COLO668 (cell line): Measurements from ENCODE around the gene LPGAT1.

Experiments
- DNase-seq: peaks from one replicate; lab custom pipeline; 2025; ENCODE audit not compliant: unreplicated experiment; lab: John Stamatoyannopoulos, UW

LPGAT1 gene

DNA sequence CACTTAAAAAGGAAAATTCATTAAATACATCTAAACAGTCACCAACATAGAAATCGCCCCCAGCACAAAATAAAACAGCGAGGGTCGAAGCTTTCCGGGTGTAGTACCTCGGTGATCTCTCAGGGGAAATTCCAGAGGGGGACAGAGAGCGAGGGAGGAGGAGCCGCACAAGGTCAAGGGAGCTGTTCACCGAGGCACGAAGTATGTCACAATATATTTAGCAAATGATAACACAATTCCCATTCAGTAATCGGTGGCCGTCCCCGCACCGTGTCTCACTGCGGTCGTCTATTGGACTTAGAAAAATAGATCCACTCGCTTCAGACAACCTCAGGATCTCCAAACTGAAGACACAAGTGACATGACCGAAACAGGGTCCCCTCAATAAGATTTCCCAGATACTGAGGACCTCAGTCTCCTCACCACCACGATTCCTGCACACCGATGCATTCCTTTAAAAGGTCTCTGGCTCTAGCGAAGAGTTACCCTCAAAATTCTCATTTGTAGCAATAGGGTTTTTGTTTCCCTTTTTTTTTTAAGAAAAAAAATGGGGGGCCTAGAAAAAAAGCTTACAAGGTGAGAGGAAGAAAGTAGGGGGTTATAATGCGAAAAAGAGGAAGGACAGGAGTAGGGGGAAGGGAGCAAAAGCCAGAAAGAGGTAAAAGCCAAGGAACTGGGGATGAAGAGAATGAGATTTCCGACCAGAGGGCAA, 1.1 kb downstream of the LPGAT1 start:
- DNase-seq: peak; percentile 66

DNA sequence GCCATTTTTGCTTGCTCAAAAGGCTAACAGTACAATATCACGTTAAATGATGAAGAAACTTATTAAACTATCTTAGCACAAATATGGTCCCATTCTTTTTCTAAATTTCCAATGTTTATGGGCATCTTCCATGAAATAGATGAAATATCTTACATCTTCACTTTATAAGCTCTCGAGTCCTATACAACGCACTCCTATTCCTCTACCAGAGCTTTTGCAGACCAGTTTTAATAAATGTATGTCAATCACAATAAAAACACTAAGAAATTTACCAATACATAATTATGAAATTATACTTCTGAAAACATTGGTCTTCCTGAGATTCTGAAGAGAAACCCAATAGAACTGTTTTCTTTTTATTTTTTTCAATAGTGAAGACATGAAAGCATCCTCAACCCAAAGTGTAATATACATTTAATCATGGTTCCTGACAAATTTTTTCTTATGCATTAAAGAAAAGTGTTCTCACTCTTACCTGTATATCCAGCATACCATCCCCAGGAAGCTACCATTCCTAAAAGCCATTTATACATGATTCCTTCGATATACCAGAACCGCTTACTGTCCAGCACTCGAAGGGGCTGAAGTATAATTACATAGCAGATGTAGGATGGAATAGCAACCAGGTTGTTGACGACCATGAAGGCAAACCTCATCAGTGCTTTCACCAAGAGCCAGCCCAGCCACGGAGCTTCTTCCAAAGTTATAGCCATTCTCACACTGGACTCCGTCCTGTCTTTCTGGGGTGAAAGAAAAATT, 1.8 kb downstream of the LPGAT1 start:
- DNase-seq: no peak

DNA sequence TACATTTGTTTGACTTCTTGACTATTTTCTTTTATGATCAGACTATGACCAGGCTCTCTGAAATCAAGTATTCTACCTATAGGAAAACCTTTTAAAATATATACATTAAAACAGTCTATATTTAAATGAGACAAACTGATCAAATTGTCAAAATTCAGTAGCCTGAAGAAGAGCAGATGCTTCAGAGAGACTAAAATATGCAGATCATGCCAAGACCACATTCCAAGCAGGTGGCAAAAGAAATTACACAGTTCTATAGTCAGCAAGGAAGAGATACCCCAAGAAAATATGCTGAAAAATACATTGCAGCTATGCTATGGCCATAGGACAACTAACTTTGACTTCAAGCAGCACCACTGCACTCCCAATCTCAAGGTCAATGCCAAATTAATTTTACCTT, 3.5 kb downstream of the LPGAT1 start:
- DNase-seq: no peak

GRCh38 chr1:211825980-211826379, 4.6 kb downstream of the LPGAT1 start:
- no peak for DNase-seq

GRCh38 chr1:211822677-211823407, 7.7 kb downstream of the LPGAT1 start:
- no peak for DNase-seq

DNA sequence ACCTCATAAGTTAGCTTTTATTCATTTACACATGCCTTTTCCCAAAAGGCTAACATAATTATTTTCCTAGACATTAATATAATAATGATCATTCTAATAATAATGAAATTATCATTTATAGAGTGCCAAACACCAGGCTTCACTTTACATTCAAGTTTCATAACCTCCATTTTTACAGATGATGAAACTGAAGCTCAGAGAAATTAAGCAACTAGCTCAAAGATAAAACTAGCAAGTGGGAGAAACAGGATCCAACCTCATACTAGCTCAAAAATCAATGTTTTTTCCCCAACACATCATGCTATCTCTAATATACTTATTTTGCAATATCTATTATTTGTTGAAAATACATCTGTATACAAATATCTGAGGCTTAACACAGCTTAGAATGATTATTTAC, 14.0 kb downstream of the LPGAT1 start:
- DNase-seq: no peak

DNA sequence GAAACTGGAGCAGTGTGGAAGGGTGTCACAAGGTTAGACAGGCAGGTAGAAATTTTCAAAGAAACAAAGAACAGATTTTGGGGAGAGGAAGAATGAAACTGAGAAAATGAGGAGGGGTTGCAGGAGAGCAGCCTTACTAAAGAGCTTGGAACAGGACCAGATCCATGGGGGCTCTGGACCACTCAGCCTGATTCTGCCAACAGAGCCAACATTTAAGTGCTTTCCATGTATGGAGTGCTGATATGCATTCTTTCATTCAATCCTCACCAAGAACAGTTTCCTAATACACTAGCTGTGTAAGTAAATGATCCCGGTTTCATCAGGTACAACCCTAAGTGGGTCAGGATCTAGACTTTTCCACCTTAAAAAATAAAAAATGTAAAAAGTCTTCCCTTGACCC, 16.2 kb downstream of the LPGAT1 start:
- DNase-seq: no peak

DNA sequence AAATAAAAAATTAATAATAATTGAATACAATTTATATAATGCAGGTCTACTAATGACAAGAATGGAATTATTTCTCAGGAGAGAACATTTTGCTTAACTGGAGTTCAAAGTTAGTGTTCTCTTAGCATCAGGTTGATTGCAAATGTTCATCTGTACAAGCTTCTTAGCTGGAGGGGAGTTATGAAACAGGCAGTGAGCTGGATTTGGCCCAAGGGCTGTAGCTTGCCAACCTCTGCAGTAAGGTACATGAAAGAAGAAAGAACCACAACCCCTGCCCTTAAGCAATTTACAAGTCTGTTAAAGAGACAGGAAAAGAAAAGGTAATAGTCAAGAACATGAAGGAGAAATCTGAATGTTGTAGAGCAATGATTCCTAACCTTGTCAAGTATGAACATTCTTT, 17.0 kb downstream of the LPGAT1 start:
- no peak for DNase-seq

- DNase-seq: no peak
Observed at GRCh38 chr1:211812584-211812983, 18.0 kb downstream of the LPGAT1 start.

GRCh38 chr1:211811848-211812247, 18.7 kb downstream of the LPGAT1 start:
- DNase-seq: no peak

DNA sequence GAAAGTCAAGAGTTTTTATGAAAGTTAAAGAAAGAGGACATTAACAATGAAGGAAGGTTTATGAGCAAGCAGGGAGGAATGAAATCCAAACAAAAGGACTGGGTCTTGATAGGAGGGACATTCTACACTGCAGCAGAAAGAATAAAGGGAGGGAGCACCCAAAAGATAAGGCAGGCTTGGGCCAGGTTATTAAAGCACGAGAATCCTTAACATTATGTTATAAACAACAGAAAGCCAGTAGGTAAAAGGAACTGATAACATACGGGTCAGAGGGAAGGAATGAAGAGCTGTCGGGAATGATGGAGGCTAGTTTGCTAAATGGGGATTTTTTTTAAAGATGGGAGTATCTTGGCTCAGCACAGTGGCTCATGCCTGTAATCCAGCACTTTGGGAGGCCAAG, 19.4 kb downstream of the LPGAT1 start:
- DNase-seq: no peak

- no peak for DNase-seq
Observed at GRCh38 chr1:211808475-211808874, 22.1 kb downstream of the LPGAT1 start.

DNA sequence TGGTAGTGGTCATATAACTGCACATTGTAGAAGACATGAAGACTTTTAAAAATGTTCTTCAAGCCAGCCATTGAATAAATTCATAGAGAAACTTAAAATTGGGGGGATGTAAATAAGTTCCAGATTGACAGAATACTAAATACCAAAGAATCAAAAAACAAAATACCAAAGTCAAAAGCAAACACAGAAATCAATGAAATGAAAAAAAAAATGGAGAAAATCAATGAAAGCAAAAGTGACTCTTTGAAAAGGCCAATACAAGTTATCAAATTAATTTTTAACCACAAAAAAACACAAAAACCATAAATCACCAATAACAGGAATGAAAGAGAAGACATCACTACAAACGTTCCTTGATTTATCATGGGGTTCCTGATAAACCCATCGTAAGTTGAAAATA, 25.6 kb downstream of the LPGAT1 start:
- DNase-seq: no peak

GRCh38 chr1:211800925-211801607, 29.5 kb downstream of the LPGAT1 start:
- DNase-seq: no peak

GRCh38 chr1:211797994-211798393, 32.6 kb downstream of the LPGAT1 start:
- no peak for DNase-seq

GRCh38 chr1:211791979-211792378, 38.6 kb downstream of the LPGAT1 start:
- DNase-seq: no peak

GRCh38 chr1:211789641-211790464, 40.7 kb downstream of the LPGAT1 start:
- DNase-seq: no peak

DNA sequence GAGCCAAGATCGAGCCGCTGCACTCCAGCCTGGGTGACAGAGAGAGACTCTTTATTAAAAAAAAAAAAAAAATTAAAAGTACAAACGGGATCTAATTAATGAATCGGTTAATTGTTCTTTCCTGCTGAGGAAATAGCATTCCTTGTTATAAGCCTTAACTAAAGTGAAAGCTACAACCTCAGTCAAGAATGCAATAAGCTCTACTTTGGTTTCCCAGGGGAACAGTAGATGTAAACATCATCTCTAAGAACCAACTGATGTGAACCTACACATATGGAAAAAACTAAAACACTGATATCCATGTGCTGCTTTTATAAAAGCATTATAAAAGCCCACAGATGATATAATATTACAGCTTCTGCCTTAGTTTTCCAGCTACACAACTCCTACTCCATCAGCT, 41.9 kb downstream of the LPGAT1 start:
- no peak for DNase-seq

- peak; percentile 40 for DNase-seq
Observed at GRCh38 chr1:211783897-211784296, 46.7 kb downstream of the LPGAT1 start.

DNA sequence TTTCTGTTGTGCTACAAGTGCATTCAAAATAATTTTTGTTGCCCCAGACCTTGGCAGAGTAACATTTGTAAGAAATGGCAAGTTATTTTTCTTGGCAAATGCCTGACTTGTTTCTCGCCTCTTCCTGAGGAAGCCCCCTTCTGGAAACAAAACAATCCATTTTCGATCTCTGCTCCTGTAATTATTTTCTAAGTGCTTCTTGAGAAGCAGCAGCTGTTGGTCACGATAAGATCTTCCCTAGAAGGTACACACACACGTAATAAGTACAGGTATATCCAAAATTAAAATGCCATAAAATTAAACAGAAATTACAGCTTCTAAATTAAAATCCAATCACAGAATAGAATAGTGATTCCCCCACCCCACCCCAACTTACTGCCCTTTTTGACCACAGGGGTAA, 47.3 kb downstream of the LPGAT1 start:
- DNase-seq: no peak

- no peak for DNase-seq
Observed at GRCh38 chr1:211781260-211781659, 49.3 kb downstream of the LPGAT1 start.
